Measurements from ENCODE around the gene TBL3. TPM values are rescaled to one million over a fixed set of nuclear protein-coding genes. Genes with fewer than 3 reads are reported as not detected.

TBL3 gene
- total RNA-seq, 1 donor from 2014 or later = 44.5 TPM

GRCh38 chr16:2031081-2031577, 59.3 kb downstream of the TBL3 start:
- TF ChIP-seq, protein P1, sequence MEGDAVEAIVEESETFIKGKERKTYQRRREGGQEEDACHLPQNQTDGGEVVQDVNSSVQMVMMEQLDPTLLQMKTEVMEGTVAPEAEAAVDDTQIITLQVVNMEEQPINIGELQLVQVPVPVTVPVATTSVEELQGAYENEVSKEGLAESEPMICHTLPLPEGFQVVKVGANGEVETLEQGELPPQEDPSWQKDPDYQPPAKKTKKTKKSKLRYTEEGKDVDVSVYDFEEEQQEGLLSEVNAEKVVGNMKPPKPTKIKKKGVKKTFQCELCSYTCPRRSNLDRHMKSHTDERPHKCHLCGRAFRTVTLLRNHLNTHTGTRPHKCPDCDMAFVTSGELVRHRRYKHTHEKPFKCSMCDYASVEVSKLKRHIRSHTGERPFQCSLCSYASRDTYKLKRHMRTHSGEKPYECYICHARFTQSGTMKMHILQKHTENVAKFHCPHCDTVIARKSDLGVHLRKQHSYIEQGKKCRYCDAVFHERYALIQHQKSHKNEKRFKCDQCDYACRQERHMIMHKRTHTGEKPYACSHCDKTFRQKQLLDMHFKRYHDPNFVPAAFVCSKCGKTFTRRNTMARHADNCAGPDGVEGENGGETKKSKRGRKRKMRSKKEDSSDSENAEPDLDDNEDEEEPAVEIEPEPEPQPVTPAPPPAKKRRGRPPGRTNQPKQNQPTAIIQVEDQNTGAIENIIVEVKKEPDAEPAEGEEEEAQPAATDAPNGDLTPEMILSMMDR (IDR thresholded peaks at IDR 0.05; ENCODE audit: insufficient read depth, low read length, severe bottlenecking) = no peak
- DNase-seq (ENCODE audit: low read depth) = no peak
- no peak for FAIRE-seq

More at GRCh38 chr16:2031081-2031577, 59.3 kb downstream of the TBL3 start:
- Histone ChIP-seq H3K4me3 (ENCODE audit: low read depth, low read length) (no peak overlapping the region), H3K27me3 (ENCODE audit: control insufficient read depth, insufficient read depth, low read length) (no peaks in the 10 kb centered on the region), H3K36me3 (ENCODE audit: control insufficient read depth, insufficient read depth, low read length) (no peaks in the 10 kb centered on the region)

Other genes with a start within 250 kb of the TBL3 start
- 48.5 and 56.9 TPM in 2 replicates for gene NME3, start 200.5 kb upstream of the TBL3 start, total RNA-seq
- 5.8 and 6.1 TPM in 2 replicates for gene EME2, start 199.2 kb upstream of the TBL3 start, total RNA-seq
- 71.3 and 74.8 TPM in 2 replicates for gene MRPS34, start 198.9 kb upstream of the TBL3 start, total RNA-seq
- 35.5 and 48.2 TPM in 2 replicates for gene SPSB3, start 189.5 kb upstream of the TBL3 start, total RNA-seq
- 60.2 and 82.9 TPM in 2 replicates for gene NUBP2, start 189.1 kb upstream of the TBL3 start, total RNA-seq
- gene IGFALS, start 178.3 kb upstream of the TBL3 start, total RNA-seq = under 0.01 TPM in 1 of 2 replicates, not detected in the other
- gene HAGH, start 145.2 kb upstream of the TBL3 start, total RNA-seq = 60.0 and 91.8 TPM in 2 replicates
- gene FAHD1, start 144.8 kb upstream of the TBL3 start, total RNA-seq = 61.6 and 61.9 TPM in 2 replicates
- 0.26 TPM in 1 of 2 replicates, not detected in the other for gene MEIOB, start 99.9 kb upstream of the TBL3 start, total RNA-seq
- 2.2 TPM in 1 of 2 replicates, not detected in the other for gene HS3ST6, start 53.6 kb upstream of the TBL3 start, total RNA-seq
- gene MSRB1, start 28.9 kb upstream of the TBL3 start, total RNA-seq = 2.9 and 6.0 TPM in 2 replicates
- under 0.01 and 0.13 TPM in 2 replicates for gene RPL3L, start 17.4 kb upstream of the TBL3 start, total RNA-seq
- 115 and 219 TPM in 2 replicates for gene NDUFB10, start 12.5 kb upstream of the TBL3 start, total RNA-seq
- 5,082 and 6,563 TPM in 2 replicates for gene RPS2, start 7.2 kb upstream of the TBL3 start, total RNA-seq
- not detected in 2 replicates for gene RNF151, start 5.2 kb upstream of the TBL3 start, total RNA-seq
- gene NOXO1, start 9.4 kb downstream of the TBL3 start, total RNA-seq = 1.6 and 2.0 TPM in 2 replicates
- gene GFER, start 12.1 kb downstream of the TBL3 start, total RNA-seq = 16.1 and 18.4 TPM in 2 replicates
- gene SYNGR3, start 17.9 kb downstream of the TBL3 start, total RNA-seq = 2.9 and 5.2 TPM in 2 replicates
- gene ZNF598, start 37.8 kb downstream of the TBL3 start, total RNA-seq = 26.3 and 31.9 TPM in 2 replicates
- 0.13 TPM in 1 of 2 replicates, not detected in the other for gene NPW, start 47.7 kb downstream of the TBL3 start, total RNA-seq
- 15.8 and 20.1 TPM in 2 replicates for gene NHERF2, start 54.8 kb downstream of the TBL3 start, total RNA-seq
- gene NTHL1, start 75.8 kb downstream of the TBL3 start, total RNA-seq = 18.6 and 44.0 TPM in 2 replicates
- gene TSC2, start 75.9 kb downstream of the TBL3 start, total RNA-seq = 25.0 and 34.7 TPM in 2 replicates
- gene PKD1, start 163.8 kb downstream of the TBL3 start, total RNA-seq = 56.1 and 114 TPM in 2 replicates
- 0.26 and 0.90 TPM in 2 replicates for gene RAB26, start 176.6 kb downstream of the TBL3 start, total RNA-seq
- 47.4 and 50.2 TPM in 2 replicates for gene TRAF7, start 183.7 kb downstream of the TBL3 start, total RNA-seq
- under 0.01 and 1.8 TPM in 2 replicates for gene CASKIN1, start 224.6 kb downstream of the TBL3 start, total RNA-seq
- gene MLST8, start 233.4 kb downstream of the TBL3 start, total RNA-seq = 10.9 and 11.6 TPM in 2 replicates
- gene BRICD5, start 238.8 kb downstream of the TBL3 start, total RNA-seq = 0.53 and 1.2 TPM in 2 replicates
- 9.1 and 9.5 TPM in 2 replicates for gene PGP, start 242.8 kb downstream of the TBL3 start, total RNA-seq